Activated T-helper 17 cell treated with anti-CD3 and anti-CD28 coated beads, Interleukin-2, amount 50 U/mL, for 72 hours (primary cell): ENCODE data around the gene DNAJC18. TPM values are rescaled to one million over a fixed set of nuclear protein-coding genes. Genes with fewer than 3 reads are reported as not detected.
"Not testable (repeated sequence)": the region's sequence is repeated elsewhere in the genome, so short reads cannot be mapped to it uniquely, and the experiment has no call there.

Experiments
- ATAC-seq: fragments of 150-1000 bp; cut with Tn5 transposase; replicated peaks from 2 replicates; pipeline ENCODE4 v1.10.0; 2021; ENCODE audit warnings: mild to moderate bottlenecking, moderate library complexity
- H3K27ac Mint-ChIP-seq: one replicate; pipeline ENCODE4 v1.8.0; 2022; ENCODE audit warnings: mixed read lengths
- H3K27me3 Mint-ChIP-seq: one replicate; pipeline ENCODE4 v1.8.0; 2022; ENCODE audit warnings: mixed read lengths
- H3K36me3 Mint-ChIP-seq: one replicate; pipeline ENCODE4 v1.8.0; 2022; ENCODE audit warnings: low read depth, mild to moderate bottlenecking, mixed read lengths
- H3K4me1 Mint-ChIP-seq: one replicate; pipeline ENCODE4 v1.8.0; 2022; ENCODE audit warnings: mixed read lengths
- H3K4me3 Mint-ChIP-seq: one replicate; pipeline ENCODE4 v1.8.0; 2022; ENCODE audit warnings: mild to moderate bottlenecking, mixed read lengths
- H3K9me3 Mint-ChIP-seq: one replicate; pipeline ENCODE4 v1.8.0; 2022; ENCODE audit warnings: mixed read lengths
- total RNA-seq, 2 donors: library from RNA; stranded (reverse); gene quantifications; one replicate each; pipeline ENCODE4 v1.2.3, GENCODE V29; 2022

Gene DNAJC18
- total RNA-seq, result 10 to 100 TPM; 23.4 to 41.5 TPM

GRCh38 chr5:139439013-139439903 lies at the start of gene DNAJC18:
Gene DNAJC18 (minus strand): TSS chr5:139439525. CDS start chr5:139439445, 80 bp downstream.
- Mint-ChIP-seq H3K9me3 (no peaks in the 10 kb centered on the region), H3K27ac (peak within 1 kb of the TSS; percentile 98), H3K4me3 (peak within 1 kb of the TSS; percentile 87), H3K27me3 (no peaks in the 10 kb centered on the region), H3K36me3 (peaks cover 43% of the 10 kb centered on the region), H3K4me1 (peaks cover 37% of the 10 kb centered on the region)
- ATAC-seq, result peak; percentile 82

GRCh38 chr5:139488260-139488659 lies 48.9 kb upstream of the DNAJC18 start:
- ATAC-seq, result no peak
- Mint-ChIP-seq H3K36me3 (no peaks in the 10 kb centered on the region), H3K27me3 (no peaks in the 10 kb centered on the region), H3K9me3 (no peaks in the 10 kb centered on the region), H3K4me3 (peak overlapping the region; percentile 25), H3K4me1 (peaks cover 5% of the 10 kb centered on the region), H3K27ac (peak overlapping the region; percentile 73)

DNA sequence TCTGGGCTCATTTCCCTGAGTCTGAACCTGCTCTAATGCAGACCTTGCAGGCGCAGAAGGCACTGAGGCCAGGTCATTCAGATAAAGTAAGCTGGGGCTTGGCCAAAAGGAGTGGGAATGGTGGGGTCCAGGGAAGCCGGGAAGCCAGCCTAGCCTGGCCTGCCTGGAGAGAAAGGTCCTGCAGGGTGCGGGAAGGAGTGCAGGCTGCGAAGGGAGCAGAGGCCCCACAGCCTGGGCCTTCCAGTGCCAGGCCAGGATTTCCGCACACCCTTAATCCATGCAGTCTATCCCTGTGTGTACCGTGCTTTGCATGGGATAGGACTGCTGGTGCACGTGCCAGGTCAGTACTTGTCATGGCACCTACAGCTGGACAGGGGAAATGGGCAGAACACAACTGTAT lies 46.9 kb upstream of the DNAJC18 start:
- Mint-ChIP-seq H3K36me3 (peaks cover 17% of the 10 kb centered on the region), H3K4me3 (no peak overlapping the region), H3K27ac (no peak overlapping the region), H3K4me1 (peaks cover 7% of the 10 kb centered on the region), H3K9me3 (no peaks in the 10 kb centered on the region), H3K27me3 (no peaks in the 10 kb centered on the region)
- no peak for ATAC-seq

DNA sequence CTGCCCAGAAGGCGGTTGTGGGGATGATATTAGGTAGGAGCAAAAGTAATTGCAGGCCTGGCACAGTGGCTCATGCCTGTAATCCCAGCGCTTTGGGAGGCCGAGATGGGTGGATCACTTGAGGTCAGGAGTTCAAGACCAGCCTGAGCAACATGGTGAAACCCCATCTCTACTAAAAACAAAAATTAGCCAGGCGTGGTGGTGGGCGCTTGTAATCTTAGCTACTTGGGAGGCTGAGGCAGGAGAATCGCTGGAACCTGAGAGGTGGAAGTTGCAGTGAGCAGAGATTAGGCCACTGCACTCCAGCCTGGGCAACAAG lies 43.5 kb upstream of the DNAJC18 start:
- peaks cover 48% of the 10 kb centered on the region for H3K36me3 Mint-ChIP-seq
- not testable (repeated sequence) for ATAC-seq, H3K9me3 Mint-ChIP-seq, H3K27me3 Mint-ChIP-seq
- H3K4me3 Mint-ChIP-seq, result peak overlapping the region; percentile 95
- H3K4me1 Mint-ChIP-seq, result peaks cover 27% of the 10 kb centered on the region
- H3K27ac Mint-ChIP-seq, result peak overlapping the region; percentile 99

DNA sequence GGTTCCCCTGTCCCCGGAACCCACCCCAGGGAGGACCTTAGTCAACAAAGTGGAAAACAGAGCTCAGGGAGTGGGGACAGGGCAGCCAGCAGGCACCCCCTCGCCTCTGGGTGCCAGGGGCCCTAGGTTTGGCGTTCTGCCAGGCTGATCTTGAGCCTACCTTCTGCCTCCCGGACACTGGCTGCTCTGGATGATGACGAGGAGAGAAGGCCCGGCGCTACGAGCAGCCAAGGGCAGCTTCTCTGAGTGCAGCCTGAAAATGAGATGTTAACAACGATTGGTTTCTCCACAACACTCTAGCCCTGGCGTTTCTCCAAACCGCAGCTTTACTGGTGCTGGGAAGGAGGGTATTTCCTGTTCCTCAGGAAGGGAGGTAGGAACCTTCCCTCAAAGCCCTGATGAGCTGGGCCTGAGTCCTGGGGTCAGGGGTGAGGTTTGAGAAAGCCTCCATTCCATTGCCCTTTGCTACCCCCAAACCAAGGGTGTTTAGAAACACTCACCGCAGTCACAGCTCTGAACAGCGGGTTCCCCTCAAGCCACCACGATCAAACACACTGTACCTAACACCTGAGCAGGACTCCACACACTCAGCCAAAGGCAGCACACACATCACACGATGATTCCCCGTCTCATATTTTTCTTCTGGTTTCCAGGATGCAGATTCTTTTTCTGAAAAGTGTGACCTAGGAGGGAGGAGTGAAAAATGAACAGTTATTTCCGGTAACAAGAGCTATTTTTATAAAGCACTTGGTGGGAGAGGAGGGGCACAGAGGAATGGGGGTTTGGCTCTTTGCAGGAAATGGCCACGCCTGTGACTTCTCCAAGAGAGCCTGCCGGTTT lies 42.9 kb upstream of the DNAJC18 start, which contains the start of gene STING1:
TSS of gene STING1 (minus strand) at position 709 of the 840 bp plus-strand sequence. CDS start 1,054 bp downstream, outside the sequence.
- peaks cover 30% of the 10 kb centered on the region for H3K4me1 Mint-ChIP-seq
- no peaks in the 10 kb centered on the region for H3K27me3 Mint-ChIP-seq
- no peaks in the 10 kb centered on the region for H3K9me3 Mint-ChIP-seq
- ATAC-seq, result peak; percentile 65
- peak within 1 kb of the TSS; percentile 95 for H3K4me3 Mint-ChIP-seq
- peaks cover 54% of the 10 kb centered on the region for H3K36me3 Mint-ChIP-seq
- H3K27ac Mint-ChIP-seq, result peak within 1 kb of the TSS; percentile 99

DNA sequence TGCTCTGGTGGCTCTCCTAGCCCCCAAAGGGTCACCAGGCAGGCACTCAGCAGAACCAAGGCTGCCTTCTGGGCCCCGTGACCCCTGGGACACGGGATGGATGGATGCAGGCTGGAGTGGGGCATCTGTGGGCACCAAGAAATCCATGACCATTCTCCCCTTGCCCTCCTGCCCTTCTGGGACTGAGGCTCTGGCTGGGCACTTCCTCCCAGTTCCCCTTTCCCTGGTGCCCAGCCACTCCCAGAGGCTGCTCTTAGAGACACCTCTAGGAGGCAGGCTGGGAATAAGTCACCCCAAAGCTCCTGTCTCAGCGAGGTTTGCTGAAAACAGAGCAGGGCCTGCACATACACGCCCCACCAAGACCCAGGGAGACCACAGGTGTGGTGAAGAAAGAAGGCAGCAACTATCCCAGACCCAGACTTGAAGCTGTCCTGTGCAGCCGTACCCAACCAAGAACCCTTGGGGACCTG lies 42.3 kb upstream of the DNAJC18 start:
- H3K27me3 Mint-ChIP-seq, result no peaks in the 10 kb centered on the region
- ATAC-seq, result peak; percentile 33
- peaks cover 30% of the 10 kb centered on the region for H3K4me1 Mint-ChIP-seq
- H3K27ac Mint-ChIP-seq, result peak overlapping the region; percentile 99
- H3K9me3 Mint-ChIP-seq, result no peaks in the 10 kb centered on the region
- peaks cover 60% of the 10 kb centered on the region for H3K36me3 Mint-ChIP-seq
- peak overlapping the region; percentile 95 for H3K4me3 Mint-ChIP-seq

- H3K4me1 Mint-ChIP-seq, result peaks cover 30% of the 10 kb centered on the region
- peak overlapping the region; percentile 99 for H3K27ac Mint-ChIP-seq
- no peaks in the 10 kb centered on the region for H3K9me3 Mint-ChIP-seq
- H3K27me3 Mint-ChIP-seq, result no peaks in the 10 kb centered on the region
- ATAC-seq, result peak; percentile 74
- H3K4me3 Mint-ChIP-seq, result peak overlapping the region; percentile 95
- peaks cover 65% of the 10 kb centered on the region for H3K36me3 Mint-ChIP-seq
Measured at GRCh38 chr5:139481122-139481533, 41.8 kb upstream of the DNAJC18 start.

GRCh38 chr5:139479729-139480128 lies 40.4 kb upstream of the DNAJC18 start:
- not testable (repeated sequence) for H3K27ac Mint-ChIP-seq, ATAC-seq, H3K9me3 Mint-ChIP-seq, H3K27me3 Mint-ChIP-seq
- peak overlapping the region; percentile 95 for H3K4me3 Mint-ChIP-seq
- H3K4me1 Mint-ChIP-seq, result peaks cover 39% of the 10 kb centered on the region
- H3K36me3 Mint-ChIP-seq, result peaks cover 79% of the 10 kb centered on the region

DNA sequence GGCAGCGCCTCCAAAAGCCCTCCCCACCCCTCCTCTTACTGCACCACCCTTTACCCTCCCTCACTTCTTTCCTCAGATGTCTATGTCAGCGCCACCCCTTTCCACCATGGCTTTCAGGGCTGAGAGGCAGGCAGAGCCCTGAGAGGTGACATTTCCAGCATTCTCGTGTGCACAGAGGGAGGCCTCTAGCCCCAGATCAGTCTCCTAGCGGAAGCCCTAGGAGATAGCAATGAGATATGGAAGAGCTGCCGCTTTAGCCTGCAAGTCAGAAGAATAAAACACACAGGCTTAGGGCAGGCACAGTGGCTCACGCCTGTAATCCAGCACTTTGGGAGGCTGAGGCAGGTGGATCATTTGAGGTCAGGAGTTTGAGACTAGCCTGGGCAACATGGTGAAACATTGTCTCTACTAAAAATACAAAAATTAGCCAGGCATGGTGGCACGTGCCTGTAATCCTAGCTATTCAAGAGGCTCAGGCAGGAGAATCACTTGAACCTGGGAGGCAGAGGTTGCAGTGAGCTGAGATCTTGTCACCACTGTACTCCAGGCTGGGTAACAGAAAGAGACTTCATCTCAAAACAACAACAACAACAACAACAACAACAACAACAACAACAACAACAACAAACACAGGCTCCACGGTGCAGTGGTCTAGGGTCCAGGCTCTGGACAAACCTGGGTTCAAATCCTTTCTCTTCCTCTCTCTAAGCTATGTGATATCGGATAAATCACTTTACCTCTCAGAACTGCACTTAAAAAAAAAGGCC lies 39.5 kb upstream of the DNAJC18 start:
- not testable (repeated sequence) for H3K9me3 Mint-ChIP-seq, H3K27me3 Mint-ChIP-seq, ATAC-seq
- Mint-ChIP-seq H3K27ac (peak overlapping the region; percentile 78), H3K4me3 (peak overlapping the region; percentile 54), H3K36me3 (peaks cover 88% of the 10 kb centered on the region), H3K4me1 (peaks cover 43% of the 10 kb centered on the region)

- H3K4me1 Mint-ChIP-seq, result peaks cover 55% of the 10 kb centered on the region
- H3K27me3 Mint-ChIP-seq, result no peaks in the 10 kb centered on the region
- H3K4me3 Mint-ChIP-seq, result peak overlapping the region; percentile 54
- H3K36me3 Mint-ChIP-seq, result peaks cover 89% of the 10 kb centered on the region
- no peaks in the 10 kb centered on the region for H3K9me3 Mint-ChIP-seq
- ATAC-seq, result no peak
- H3K27ac Mint-ChIP-seq, result peak overlapping the region; percentile 93
Measured at GRCh38 chr5:139475865-139476617, 36.7 kb upstream of the DNAJC18 start.

GRCh38 chr5:139474890-139475791 lies 35.8 kb upstream of the DNAJC18 start:
- H3K27ac Mint-ChIP-seq, result peak overlapping the region; percentile 93
- H3K4me3 Mint-ChIP-seq, result peak overlapping the region; percentile 54
- H3K27me3 Mint-ChIP-seq, result no peaks in the 10 kb centered on the region
- ATAC-seq, result peak; percentile 61
- peaks cover 80% of the 10 kb centered on the region for H3K36me3 Mint-ChIP-seq
- peaks cover 49% of the 10 kb centered on the region for H3K4me1 Mint-ChIP-seq
- no peaks in the 10 kb centered on the region for H3K9me3 Mint-ChIP-seq

DNA sequence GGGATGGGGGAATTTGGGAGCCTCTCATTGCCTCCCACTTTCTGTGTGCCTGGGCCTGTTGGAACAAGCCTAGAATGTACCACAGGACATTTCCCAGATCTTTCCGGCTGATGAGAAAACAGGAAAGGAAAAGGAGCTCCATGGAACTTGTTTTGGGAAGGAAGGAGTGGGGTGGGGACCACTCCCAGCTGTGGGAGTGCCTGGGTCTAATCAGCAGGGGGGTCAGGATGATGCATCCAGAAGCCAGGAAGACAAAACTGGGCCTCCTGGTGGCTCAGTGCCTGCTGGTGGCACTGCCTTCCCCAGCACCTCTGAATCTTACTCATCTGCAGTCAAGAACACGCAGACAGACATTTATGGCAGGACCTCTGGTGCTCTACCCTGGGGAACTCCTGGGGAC lies 34.2 kb upstream of the DNAJC18 start:
- Mint-ChIP-seq H3K27me3 (no peaks in the 10 kb centered on the region), H3K4me1 (peaks cover 47% of the 10 kb centered on the region), H3K9me3 (no peaks in the 10 kb centered on the region), H3K27ac (peak overlapping the region; percentile 93), H3K4me3 (peak overlapping the region; percentile 82), H3K36me3 (peaks cover 67% of the 10 kb centered on the region)
- ATAC-seq, result peak; percentile 21
